Astrocyte of the cerebellum (primary cell): ENCODE measurements around the gene SPATA6.

ENCODE experiments used
- DNase-seq: peaks from one replicate; pipeline ENCODE4 v3.0.0-alpha.2; 2011; ENCODE audit warnings: low read depth
- H3K4me3 ChIP-seq: 2 replicates; pipeline ENCODE4 v1.5.1; 2011; ENCODE audit warnings: mild to moderate bottlenecking, low read depth, low read length, moderate library complexity
- in situ Hi-C: cut with HindIII; loops from 2 replicates; pipeline ENCODE4 v1.10.0; 2017; ENCODE audit warnings: low sequenced_read_pairs
- TF ChIP-seq, protein P1 (sequence below): IDR thresholded peaks from 2 replicates; pipeline ENCODE4 v1.5.1; 2012; ENCODE audit warnings: low read length, low read depth, moderate library complexity, mild to moderate bottlenecking; ENCODE audit errors: missing control alignments

SPATA6 gene

DNA sequence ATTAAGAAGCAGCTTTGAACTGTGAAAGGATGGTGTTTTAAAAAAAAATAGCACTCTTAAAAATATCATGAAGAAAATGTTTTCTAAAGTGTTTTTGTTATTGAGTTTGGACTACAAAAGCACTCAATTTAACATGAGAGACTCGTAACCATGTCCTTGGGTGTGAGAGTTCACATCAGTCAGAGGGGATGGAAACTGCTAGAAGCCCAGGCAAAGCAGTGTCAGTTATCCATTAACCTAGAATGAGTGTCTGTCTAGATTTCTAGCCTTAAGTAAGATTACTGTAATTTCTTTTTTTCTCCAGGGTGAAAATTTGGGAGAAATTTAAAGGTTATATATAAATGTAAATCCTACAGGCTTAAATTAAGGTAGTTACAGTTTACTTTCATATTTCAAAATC is 217.8 kb downstream of the SPATA6 start:
- TF ChIP-seq, protein P1, sequence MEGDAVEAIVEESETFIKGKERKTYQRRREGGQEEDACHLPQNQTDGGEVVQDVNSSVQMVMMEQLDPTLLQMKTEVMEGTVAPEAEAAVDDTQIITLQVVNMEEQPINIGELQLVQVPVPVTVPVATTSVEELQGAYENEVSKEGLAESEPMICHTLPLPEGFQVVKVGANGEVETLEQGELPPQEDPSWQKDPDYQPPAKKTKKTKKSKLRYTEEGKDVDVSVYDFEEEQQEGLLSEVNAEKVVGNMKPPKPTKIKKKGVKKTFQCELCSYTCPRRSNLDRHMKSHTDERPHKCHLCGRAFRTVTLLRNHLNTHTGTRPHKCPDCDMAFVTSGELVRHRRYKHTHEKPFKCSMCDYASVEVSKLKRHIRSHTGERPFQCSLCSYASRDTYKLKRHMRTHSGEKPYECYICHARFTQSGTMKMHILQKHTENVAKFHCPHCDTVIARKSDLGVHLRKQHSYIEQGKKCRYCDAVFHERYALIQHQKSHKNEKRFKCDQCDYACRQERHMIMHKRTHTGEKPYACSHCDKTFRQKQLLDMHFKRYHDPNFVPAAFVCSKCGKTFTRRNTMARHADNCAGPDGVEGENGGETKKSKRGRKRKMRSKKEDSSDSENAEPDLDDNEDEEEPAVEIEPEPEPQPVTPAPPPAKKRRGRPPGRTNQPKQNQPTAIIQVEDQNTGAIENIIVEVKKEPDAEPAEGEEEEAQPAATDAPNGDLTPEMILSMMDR = no peak
- H3K4me3 ChIP-seq = no peak overlapping the region
- in situ Hi-C loops = no loop called here
- no peak for DNase-seq

DNA sequence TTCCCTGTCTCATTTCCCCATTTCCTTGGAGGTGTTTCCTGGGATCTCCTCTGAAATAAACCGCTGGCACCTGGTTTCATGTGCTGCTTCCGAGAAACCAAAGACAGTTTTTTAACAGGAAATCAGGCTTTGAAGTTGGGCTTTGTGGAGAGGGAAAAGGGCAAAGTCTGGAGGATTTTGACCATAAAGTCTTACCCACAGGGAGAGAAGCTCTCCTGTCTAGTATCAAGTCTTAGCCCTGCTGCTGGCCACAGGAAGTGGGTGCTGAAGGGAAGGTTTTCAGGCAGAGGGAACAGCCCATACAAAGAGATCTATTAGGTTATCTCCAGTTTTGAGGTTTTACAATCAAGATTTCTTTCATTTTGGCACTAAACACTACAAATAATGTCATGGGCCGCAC is 220.2 kb downstream of the SPATA6 start:
- H3K4me3 ChIP-seq = no peak overlapping the region
- TF ChIP-seq, protein P1 = no peak
- DNase-seq = no peak
- in situ Hi-C loops = no loop called here

DNA sequence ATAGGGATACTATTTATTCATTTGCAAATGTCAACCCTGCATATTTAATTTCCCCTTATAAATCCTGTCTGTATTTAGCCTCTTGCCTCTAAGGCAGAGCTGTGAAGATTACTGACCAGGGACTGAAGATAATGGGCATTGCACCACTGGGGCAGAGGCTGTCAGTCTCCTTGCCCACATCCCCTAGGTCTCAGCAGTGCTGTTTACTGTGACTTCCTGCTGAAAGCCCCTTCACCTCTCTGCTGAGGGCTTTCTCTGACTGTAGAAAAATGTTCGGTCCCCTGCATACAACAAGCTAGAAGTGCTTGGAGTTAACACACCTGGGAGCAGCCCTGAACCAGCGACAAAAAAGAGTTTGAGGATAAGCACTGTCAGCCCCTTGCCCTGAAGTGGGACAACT is 220.7 kb downstream of the SPATA6 start:
- H3K4me3 ChIP-seq = no peak overlapping the region
- TF ChIP-seq, protein P1 = no peak
- DNase-seq = no peak
- in situ Hi-C loops = no loop called here

DNA sequence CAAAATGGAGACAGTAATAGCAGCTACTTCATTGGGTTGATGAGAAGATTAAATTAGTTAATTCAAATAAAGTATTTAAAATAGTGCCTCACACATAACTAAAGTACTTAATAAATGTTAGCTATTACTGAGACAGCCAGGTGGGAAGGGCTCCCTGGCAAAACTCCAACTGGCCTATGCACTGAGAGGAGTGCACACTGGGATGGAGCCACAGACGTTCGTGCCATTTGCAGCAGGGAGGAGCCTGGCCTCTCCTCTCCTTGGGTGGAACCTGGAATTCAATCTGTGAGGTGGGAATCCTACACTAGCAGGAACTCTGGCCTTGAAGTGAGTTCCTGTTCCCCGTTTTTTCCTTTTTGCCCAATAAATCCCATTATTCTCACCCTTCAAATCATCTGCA is 221.4 kb downstream of the SPATA6 start:
- TF ChIP-seq, protein P1 = no peak
- no peak for DNase-seq
- in situ Hi-C loops = no loop called here
- no peak overlapping the region for H3K4me3 ChIP-seq

DNA sequence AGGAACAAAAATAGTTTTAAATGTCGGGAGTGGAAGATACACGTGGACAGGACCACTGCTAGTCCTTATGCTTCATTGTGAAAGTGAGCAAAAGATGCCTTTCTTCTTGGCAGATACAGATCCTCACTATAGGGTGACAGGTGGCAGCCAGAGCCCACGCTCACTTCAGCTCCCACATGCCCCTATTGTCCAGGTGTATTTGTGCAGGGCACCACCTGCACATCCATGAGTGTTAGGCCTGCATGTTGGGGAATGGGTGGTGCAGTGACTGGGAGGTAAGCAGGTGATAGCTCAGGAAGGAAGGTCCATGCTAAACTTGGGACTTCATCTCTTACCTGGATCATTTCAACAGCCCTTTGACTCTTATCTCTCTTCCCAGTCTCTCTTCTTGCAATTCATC is 222.1 kb downstream of the SPATA6 start:
- TF ChIP-seq, protein P1 = no peak
- in situ Hi-C loops = no loop called here
- no peak for DNase-seq
- H3K4me3 ChIP-seq = no peak overlapping the region

DNA sequence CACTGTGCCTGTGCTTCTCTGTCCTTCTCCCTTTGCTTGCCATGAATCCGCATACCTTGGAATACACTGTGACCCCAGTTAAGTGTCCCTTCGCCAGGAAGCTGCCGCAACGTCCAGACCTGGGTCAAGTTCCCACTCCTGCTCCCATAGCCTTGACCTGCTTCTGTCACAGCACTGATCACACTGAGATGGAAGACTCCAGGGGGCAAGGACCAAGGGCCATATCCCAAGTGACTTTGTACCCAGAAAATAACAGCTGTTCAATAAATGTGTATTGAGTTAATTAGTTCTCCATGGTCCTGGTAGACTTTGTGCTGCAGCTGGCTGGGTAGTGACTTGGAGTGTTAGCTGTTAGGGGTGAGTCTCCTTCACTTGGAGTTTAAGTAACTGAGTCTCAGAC is 223.6 kb downstream of the SPATA6 start:
- in situ Hi-C loops = no loop called here
- no peak for DNase-seq
- TF ChIP-seq, protein P1 = no peak
- H3K4me3 ChIP-seq = no peak overlapping the region

DNA sequence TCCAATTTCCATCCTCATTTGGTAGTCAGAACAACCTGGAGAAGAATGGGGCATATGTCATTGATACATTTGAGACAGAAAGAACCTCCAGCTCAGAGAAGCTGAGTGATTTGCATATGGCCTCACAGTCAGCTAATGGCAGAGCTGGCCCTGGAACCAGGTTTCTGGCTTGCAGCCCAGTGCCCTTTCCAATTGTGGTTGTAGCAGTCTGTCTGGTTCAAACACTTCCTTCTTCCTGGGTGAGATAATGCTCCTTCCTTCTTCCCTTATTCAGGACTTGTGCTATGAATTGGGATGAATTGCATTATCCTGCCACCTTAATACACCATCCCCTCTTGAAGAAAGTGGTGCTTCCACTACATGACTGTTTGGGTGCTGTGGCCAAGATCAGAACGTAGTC is 225.3 kb downstream of the SPATA6 start:
- H3K4me3 ChIP-seq = no peak overlapping the region
- no peak for DNase-seq
- in situ Hi-C loops = no loop called here
- TF ChIP-seq, protein P1 = no peak
